ENCODE data around the gene LCAT. TPM values are rescaled to one million over a fixed set of nuclear protein-coding genes. Genes with fewer than 3 reads are reported as not detected.
A peak's percentile ranks its signal among the peaks of the same experiment; 100 is the strongest.
"Not testable (repeated sequence)": the region's sequence is repeated elsewhere in the genome, so short reads cannot be mapped to it uniquely, and the experiment has no call there.

LCAT gene
- total RNA-seq, 1 donor from 2014 or later: 17.0 TPM

- no peak for TF ChIP-seq CTCF (IDR thresholded peaks at IDR 0.05)
- DNase-seq (no peak), ATAC-seq (ENCODE audit: low read depth) (no peak)
- intact Hi-C loops (cut with micrococcal nuclease): no loop called here
- Mint-ChIP-seq H3K27me3 (no peaks in the 10 kb centered on the region), H3K9me3 (no peaks in the 10 kb centered on the region), H3K27ac (no peak overlapping the region), H3K4me3 (no peak overlapping the region), H3K36me3 (ENCODE audit: low read depth) (no peaks in the 10 kb centered on the region), H3K4me1 (peaks cover 8% of the 10 kb centered on the region)
- ChIA-PET CTCF (no interaction called here), POLR2A (no interaction called here)
Measured at GRCh38 chr16:67976205-67976604, 32.3 kb upstream of the LCAT start.

- Mint-ChIP-seq H3K27ac (no peak overlapping the region), H3K9me3 (no peaks in the 10 kb centered on the region), H3K27me3 (no peaks in the 10 kb centered on the region), H3K4me1 (peaks cover 8% of the 10 kb centered on the region), H3K36me3 (ENCODE audit: low read depth) (no peaks in the 10 kb centered on the region), H3K4me3 (no peak overlapping the region)
- intact Hi-C loops (cut with micrococcal nuclease): no loop called here
- TF ChIP-seq CTCF (IDR thresholded peaks at IDR 0.05): no peak
- POLR2A ChIA-PET: interaction anchor here (0.9 kb wide), 1 partner anchor 9 kb away, joined by 3 read pairs; no protein-coding TSS in a partner anchor
- ATAC-seq (ENCODE audit: low read depth) (no peak), DNase-seq (no peak)
- CTCF ChIA-PET: no interaction called here
Measured at GRCh38 chr16:67975321-67976105, 31.6 kb upstream of the LCAT start.

- peaks cover 21% of the 10 kb centered on the region for H3K4me1 Mint-ChIP-seq
- intact Hi-C loops (cut with micrococcal nuclease); H3K9me3 Mint-ChIP-seq; H3K36me3 Mint-ChIP-seq (ENCODE audit: low read depth); H3K27me3 Mint-ChIP-seq; DNase-seq; H3K4me3 Mint-ChIP-seq; ATAC-seq (ENCODE audit: low read depth); H3K27ac Mint-ChIP-seq: not testable (repeated sequence)
- CTCF ChIA-PET: interaction anchor here (0.9 kb wide), 1 partner anchor 68 kb away, joined by 3 read pairs; no protein-coding TSS in a partner anchor
- POLR2A ChIA-PET: interaction anchor here (0.6 to 1.6 kb wide), 3 partner anchors 13 to 16 kb away, joined by 3 to 5 read pairs (median 5); no protein-coding TSS in a partner anchor
Measured at GRCh38 chr16:67972285-67972684, 28.4 kb upstream of the LCAT start.

GRCh38 chr16:67971111-67971510 lies 27.2 kb upstream of the LCAT start:
- intact Hi-C loops (cut with micrococcal nuclease): no loop called here
- ChIA-PET POLR2A (interaction anchor here (1.6 kb wide), 1 partner anchor 14 kb away, joined by 5 read pairs; no protein-coding TSS in a partner anchor), CTCF (no interaction called here)
- Mint-ChIP-seq H3K36me3 (ENCODE audit: low read depth) (peaks cover 3% of the 10 kb centered on the region), H3K27ac (no peak overlapping the region), H3K4me3 (no peak overlapping the region), H3K9me3 (no peaks in the 10 kb centered on the region), H3K27me3 (no peaks in the 10 kb centered on the region), H3K4me1 (peaks cover 27% of the 10 kb centered on the region)
- DNase-seq: no peak
- no peak for TF ChIP-seq CTCF (IDR thresholded peaks at IDR 0.05)
- ATAC-seq (ENCODE audit: low read depth): no peak

GRCh38 chr16:67969254-67970039 lies 25.5 kb upstream of the LCAT start:
- POLR2A ChIA-PET: interaction anchor here (0.6 to 3.0 kb wide), 9 partner anchors 10 to 96 kb away, joined by 3 to 25 read pairs (median 3); partner anchors contain the start of genes EDC4 and PSMB10
- ATAC-seq (ENCODE audit: low read depth): peak; percentile 3
- Mint-ChIP-seq H3K9me3 (no peaks in the 10 kb centered on the region), H3K36me3 (ENCODE audit: low read depth) (peaks cover 3% of the 10 kb centered on the region), H3K27me3 (no peaks in the 10 kb centered on the region), H3K4me3 (peak overlapping the region; percentile 96), H3K4me1 (peaks cover 28% of the 10 kb centered on the region), H3K27ac (peak overlapping the region; percentile 68)
- TF ChIP-seq CTCF (IDR thresholded peaks at IDR 0.05): no peak
- CTCF ChIA-PET: interaction anchor here (1.4 kb wide), 1 partner anchor 71 kb away, joined by 4 read pairs; no protein-coding TSS in a partner anchor
- DNase-seq: no peak
- intact Hi-C loops (cut with micrococcal nuclease): loop anchor here (2.0 kb wide), 1 partner anchor 77 kb away; the partner anchor contains the start of gene PSKH1

Measured in activated B cell treated with CpG ODN at 0.5 μM for 24 hours (primary cell).